HG03521 (cell line): ENCODE results near the gene UNC45A.

ENCODE experiments used
- ATAC-seq: cut with Tn5 transposase; IDR thresholded peaks from one replicate; pipeline ENCODE4 v1.9.1; 2021; ENCODE audit warnings: mild to moderate bottlenecking, moderate library complexity; ENCODE audit not compliant: unreplicated experiment

The UNC45A gene

GRCh38 chr15:90959894-90960293 lies 24.8 kb downstream of the UNC45A start:
- ATAC-seq, result no peak

GRCh38 chr15:90960298-90961091 lies 25.4 kb downstream of the UNC45A start:
- no peak for ATAC-seq

- ATAC-seq, result no peak
Observed at GRCh38 chr15:90962021-90962420, 26.9 kb downstream of the UNC45A start.

- no peak for ATAC-seq
Observed at GRCh38 chr15:90966262-90966661, 31.2 kb downstream of the UNC45A start.

DNA sequence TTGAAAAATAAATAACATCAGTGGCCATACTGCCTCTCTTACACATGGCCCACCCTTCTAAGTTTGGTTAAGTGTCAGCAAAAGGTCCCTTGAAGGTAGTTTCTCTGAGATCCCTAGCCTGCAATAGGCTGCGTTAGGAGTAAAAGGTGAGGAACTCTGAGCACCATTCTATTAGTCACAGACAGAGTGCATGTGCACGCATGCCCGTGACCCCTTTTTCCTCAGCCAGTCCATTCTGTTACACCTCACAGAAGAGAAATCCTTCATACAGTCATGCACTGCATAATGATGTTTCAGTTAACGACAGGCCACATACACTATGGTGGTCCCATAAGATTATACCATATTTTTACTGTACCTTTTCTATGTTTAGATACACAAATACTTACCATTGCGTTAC lies 32.1 kb downstream of the UNC45A start:
- no peak for ATAC-seq

GRCh38 chr15:90968434-90968833 lies 33.3 kb downstream of the UNC45A start:
- ATAC-seq, result no peak

- no peak for ATAC-seq
Observed at GRCh38 chr15:90970274-90970673, 35.2 kb downstream of the UNC45A start.

- no peak for ATAC-seq
Observed at GRCh38 chr15:90972133-90972532, 37.0 kb downstream of the UNC45A start.

DNA sequence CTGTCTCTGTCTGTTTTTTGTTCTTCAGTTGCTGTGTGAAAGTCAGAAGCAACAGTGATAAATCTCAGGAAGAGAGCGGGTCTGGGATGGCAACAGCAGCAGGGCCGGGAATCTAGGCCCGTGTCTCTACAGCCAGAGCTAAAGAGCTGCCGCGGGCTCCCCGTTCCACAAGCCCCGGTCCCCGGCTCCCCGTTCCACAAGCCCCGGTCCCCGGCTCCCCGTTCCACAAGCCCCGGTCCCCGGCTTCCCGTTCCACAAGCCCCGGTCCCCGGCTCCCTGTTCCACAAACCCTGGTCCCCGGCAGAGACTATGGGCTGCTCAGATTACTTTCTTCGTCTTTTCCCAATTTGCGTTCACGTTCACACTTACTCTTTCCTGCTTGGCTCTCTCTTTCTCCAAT lies 39.1 kb downstream of the UNC45A start:
- ATAC-seq, result no peak

DNA sequence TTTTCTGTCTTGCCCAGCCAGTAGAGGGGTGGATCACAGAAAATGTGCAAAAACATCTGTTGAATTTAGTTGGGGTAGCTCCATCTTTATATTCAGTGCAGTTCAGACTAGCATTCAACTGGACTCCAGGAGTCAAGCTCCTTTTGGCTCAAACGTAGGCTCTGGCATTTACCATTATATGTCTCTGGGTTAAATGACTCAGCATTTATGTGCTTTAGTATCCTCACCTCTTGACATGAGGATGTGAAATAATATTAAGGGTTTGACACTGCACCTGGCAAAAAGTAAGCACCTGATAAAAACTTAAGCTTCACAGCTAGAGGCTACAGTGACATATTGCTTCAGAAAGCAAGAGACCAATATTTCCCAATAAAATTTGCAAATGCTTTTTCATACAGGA lies 44.5 kb downstream of the UNC45A start:
- no peak for ATAC-seq

DNA sequence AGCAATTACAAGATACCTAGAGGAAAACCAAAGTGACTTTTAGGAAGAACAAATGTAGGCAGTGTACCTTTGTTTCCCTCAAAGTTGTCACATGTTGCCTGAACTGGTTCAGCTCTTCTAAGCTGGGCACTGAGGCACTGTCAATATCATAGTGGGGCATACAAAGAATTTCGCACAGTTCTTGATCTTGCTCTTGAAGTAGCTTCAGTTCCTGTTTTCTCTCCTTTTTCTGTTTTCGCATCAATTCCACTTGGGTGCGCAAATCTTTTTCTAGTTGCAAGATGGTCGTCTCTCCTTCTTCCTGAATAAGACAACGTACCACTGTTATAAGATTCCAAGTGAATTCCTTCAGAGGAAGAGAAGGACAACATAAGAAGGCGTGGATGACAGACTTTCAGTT lies 46.6 kb downstream of the UNC45A start:
- peak; percentile 67 for ATAC-seq

DNA sequence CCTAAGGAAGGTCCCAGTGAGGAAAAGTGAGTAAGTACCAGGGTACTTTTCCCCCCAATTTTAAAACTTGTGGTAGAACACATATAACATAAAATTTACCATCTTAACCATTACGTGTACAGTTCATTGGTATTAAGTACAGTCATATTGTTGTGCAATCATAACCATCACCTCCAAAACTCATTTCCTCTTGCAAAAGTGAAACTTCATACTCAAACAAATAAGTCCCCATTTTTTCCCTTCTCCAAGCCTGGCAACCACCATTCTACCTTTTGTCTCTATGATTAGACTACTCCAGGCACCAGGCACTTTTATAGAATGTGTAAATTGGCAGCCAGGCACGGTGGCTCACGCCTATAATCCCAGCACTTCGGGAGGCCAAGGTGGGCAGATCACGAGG lies 47.0 kb downstream of the UNC45A start:
- no peak for ATAC-seq

- peak; percentile 40 for ATAC-seq
Observed at GRCh38 chr15:90986790-90987507, 51.9 kb downstream of the UNC45A start.

GRCh38 chr15:90987561-90988141 lies 52.6 kb downstream of the UNC45A start:
- no peak for ATAC-seq

DNA sequence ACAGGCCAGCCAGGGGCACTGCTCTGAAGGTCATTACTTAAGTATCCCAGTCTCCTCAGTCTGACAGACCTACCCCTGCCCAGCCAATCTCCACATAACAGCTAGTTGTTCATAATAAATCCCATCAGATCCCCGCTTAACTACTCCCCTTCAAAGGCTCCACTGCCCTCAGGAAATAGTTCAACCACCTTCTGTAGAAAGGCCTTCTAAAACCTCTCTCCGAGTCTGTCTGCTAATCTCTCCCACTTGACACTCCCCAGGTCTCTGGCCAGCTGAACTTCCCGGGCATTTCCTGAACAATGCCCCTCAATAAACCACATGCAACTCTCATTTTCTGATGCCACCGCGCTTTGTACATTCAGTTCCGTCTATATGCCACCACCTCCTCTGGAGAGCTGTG lies 53.2 kb downstream of the UNC45A start:
- ATAC-seq, result no peak

DNA sequence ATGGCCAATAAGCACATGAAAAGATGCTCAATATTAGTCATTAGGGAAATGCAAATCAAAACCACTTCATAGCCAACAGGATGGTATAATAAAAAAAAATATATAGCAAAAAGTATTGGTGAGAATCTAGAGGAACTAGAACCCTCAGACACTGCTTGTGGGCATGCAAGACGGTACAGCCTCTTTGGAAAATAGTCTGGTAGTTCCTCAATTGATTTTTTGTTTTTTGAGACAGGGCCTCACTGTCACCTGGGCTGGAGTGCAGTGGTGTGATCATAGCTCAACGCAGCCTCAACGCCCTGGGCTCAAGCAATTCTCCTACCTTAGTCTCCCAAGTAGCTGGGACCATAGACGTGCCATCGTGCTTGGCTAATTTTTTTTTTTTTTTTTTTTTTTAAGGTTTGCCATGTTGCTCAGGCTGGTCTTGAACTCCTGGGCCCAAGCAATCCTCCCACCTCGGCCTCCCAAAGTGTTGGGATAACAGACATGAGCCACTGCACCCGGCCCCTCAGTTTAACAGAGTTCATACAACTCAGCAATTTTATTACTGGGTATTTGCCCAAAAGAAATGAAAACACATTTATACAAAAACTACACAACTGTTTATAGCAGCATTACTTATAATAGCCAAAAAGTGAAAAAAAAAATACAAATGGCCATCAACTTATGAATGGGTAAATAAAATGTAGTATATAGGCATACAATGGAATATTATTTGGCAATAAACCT lies 54.1 kb downstream of the UNC45A start:
- ATAC-seq, result no peak

GRCh38 chr15:90990446-90990845 lies 55.4 kb downstream of the UNC45A start:
- no peak for ATAC-seq

DNA sequence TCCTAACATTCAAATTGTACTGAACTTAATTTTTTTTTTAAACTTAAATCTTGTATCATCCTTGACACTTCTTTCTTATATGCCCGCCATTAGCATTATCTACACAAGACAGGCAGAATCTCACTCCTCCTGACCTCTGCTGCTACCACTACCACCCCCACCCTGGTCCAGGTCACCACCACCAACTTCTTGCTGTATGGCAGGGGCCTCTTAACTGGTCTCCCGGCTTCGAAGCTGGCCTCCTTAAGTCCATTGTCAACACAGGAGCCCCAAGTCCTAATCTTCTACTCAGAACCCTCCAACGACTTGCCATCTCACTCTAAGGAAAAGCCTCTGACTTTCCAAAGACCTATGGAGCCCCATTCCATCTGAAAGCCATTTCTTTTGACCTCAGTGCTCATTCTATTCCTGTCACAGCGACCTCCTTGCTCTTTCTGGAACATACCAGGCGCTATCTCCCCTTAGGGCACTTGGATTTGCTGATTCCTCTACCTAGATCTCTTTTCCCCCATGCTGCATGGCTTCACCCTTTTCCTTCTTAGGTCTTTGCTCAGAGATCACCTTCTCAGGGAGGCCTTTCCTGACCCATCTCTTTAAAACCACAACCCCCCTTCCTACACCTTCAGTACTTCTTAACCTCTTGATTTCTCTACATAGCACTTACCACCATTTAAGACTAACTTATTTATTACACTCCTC lies 56.7 kb downstream of the UNC45A start:
- ATAC-seq, result no peak

DNA sequence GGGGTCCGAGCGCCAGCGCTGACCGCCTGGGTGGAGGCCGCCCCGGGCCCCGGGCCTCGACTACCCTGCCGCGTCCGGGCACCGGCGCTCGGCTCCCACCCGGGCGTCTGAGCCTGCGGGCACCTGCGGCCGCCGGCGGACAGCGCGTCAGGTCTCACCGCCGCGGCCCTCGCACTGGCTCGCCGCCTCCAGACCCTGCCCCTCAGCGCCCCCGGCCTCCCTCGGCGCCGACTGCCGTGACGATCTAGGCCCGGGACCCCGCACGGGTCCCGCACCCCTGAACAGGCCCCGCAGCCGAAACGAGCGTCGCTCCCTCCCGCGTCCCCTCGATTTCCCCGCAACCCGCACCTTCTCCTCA lies 59.0 kb downstream of the UNC45A start:
- peak; percentile 19 for ATAC-seq

DNA sequence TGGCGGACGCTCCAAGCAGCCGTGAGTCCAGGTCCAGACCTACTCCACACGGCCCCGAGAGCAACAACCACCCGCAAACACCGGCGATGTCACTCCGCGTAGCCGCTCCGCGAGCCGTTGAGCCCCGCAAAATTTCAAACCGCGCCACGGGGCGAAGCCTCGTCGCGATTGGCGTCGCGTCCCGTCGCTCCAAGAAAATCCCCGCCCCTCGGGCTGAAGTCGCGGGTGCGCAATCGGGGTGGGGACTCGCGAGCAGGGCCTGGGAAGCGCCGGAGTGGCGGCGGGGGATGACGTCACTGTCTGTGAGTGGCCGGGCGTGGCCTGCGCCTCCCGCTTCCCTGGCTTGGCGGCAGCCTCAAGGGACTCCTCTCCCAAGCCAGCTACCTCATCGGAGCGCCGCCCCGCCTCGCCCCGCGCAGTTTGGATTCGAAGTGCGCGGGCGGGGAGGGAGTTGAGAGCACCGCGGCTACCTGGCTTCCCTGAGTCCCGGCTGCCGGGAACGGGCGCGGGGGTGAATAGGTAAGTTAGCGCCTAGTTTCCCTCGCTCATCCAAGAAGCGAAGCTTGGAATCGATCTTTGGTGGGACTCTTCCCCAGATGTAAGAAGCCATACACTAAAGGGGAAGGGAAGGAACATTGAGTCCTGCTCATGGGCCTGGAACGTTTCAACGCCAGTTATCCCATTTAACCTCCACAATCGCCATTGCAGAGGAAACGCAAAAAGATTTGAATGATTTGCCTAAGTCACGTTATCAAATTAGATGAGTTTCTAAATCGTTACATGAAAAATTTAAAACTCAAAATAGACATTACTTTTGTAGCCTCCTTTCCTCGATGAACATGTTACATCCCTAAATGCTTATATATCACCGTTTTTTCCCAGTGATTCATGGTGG lies 59.6 kb downstream of the UNC45A start, which contains the start of gene PRC1:
Gene PRC1 (minus strand): TSS at position 119 of the 895 bp plus-strand sequence. CDS start 118 bp downstream, at position 1.
- peak; percentile 96 for ATAC-seq
